ENCODE results near the gene OSBPL5. TPM values are rescaled to one million over a fixed set of nuclear protein-coding genes. Genes with fewer than 3 reads are reported as not detected.

The OSBPL5 gene
- total RNA-seq, 1 experiment from 2014 or later: 16.1 TPM

DNA sequence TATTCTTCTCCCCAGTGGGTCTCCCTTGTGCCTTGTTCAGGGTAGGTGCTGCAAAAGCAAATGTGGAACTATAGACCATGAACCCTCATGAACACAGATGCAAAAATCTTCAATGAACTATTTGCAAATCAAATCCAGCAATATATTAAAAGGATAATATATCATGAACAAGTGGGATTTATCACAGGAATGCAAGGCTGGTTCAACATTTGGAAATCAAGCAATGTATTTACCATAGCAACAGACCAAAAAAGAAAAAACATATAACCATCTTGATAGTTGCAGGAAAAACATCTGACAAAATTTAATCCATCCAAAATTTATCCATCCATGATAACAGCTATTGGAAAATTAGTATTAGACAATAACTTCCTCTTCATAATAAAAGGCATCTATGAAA lies 11.4 kb upstream of the OSBPL5 start:
- no peak overlapping the region for H2BK15ac ChIP-seq (ENCODE audit: low read depth, low read length)
- H3K4me1 ChIP-seq (ENCODE audit: insufficient read depth, low read length): no peaks in the 10 kb centered on the region
- no peak overlapping the region for H3T11ph ChIP-seq (ENCODE audit: low read length)
- H3K79me2 ChIP-seq (ENCODE audit: insufficient read depth, low read length): no peaks in the 10 kb centered on the region
- no peak overlapping the region for H3K14ac ChIP-seq (ENCODE audit: insufficient read depth, low read length)
- H2BK12ac ChIP-seq (ENCODE audit: insufficient read length, low read depth, low read length): no peak overlapping the region
- H3K79me1 ChIP-seq (ENCODE audit: insufficient read depth, low read depth, low read length, poor library complexity, severe bottlenecking): no peaks in the 10 kb centered on the region
- no peak overlapping the region for H2AK5ac ChIP-seq (ENCODE audit: insufficient read length, low read length)
- H3K18ac ChIP-seq (ENCODE audit: insufficient read length, low read depth, low read length): no peak overlapping the region
- peaks cover 20% of the 10 kb centered on the region for H3K27me3 Mint-ChIP-seq (ENCODE audit: low read depth)
- peaks cover 4 to 14% of the 10 kb centered on the region in 2 experiments; a peak in 3 of 5 replicates for H3K9me3 Mint-ChIP-seq
- no peak overlapping the region for H2BK5ac ChIP-seq (ENCODE audit: insufficient read length, low read length)
- H3K4me3 Mint-ChIP-seq: no peak overlapping the region
- H3K4me1 Mint-ChIP-seq: no peaks in the 10 kb centered on the region
- no peak for DNase-seq
- no peak overlapping the region for H3K4ac ChIP-seq (ENCODE audit: low read depth, low read length)
- no peak overlapping the region for H2BK20ac ChIP-seq (ENCODE audit: low read depth, low read length, poor library complexity, severe bottlenecking)
- no peaks in the 10 kb centered on the region for H3K9me3 ChIP-seq (ENCODE audit: control insufficient read depth, low read depth, low read length)
- H4K20me1 ChIP-seq (ENCODE audit: control insufficient read depth, insufficient read depth, insufficient read length): no peaks in the 10 kb centered on the region
- no peak overlapping the region for H3K4me2 ChIP-seq (ENCODE audit: insufficient read depth, insufficient read length, low read length)
- no peak overlapping the region for H4K5ac ChIP-seq (ENCODE audit: insufficient read length, low read depth, low read length)
- peaks cover 0 to 5% (median 3%) of the 10 kb centered on the region in 3 experiments; a peak in 1 of 7 replicates for H3K36me3 Mint-ChIP-seq (ENCODE audit: insufficient read depth in 1 of 3, low read depth in 3 of 3)
- TF ChIP-seq, protein P1, sequence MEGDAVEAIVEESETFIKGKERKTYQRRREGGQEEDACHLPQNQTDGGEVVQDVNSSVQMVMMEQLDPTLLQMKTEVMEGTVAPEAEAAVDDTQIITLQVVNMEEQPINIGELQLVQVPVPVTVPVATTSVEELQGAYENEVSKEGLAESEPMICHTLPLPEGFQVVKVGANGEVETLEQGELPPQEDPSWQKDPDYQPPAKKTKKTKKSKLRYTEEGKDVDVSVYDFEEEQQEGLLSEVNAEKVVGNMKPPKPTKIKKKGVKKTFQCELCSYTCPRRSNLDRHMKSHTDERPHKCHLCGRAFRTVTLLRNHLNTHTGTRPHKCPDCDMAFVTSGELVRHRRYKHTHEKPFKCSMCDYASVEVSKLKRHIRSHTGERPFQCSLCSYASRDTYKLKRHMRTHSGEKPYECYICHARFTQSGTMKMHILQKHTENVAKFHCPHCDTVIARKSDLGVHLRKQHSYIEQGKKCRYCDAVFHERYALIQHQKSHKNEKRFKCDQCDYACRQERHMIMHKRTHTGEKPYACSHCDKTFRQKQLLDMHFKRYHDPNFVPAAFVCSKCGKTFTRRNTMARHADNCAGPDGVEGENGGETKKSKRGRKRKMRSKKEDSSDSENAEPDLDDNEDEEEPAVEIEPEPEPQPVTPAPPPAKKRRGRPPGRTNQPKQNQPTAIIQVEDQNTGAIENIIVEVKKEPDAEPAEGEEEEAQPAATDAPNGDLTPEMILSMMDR (conservative IDR thresholded peaks at IDR 0.05): no peak
- no peak overlapping the region for H3K27ac Mint-ChIP-seq
- no peak overlapping the region for H3K23ac ChIP-seq (ENCODE audit: insufficient read length, low read depth, low read length)
- H3K23me2 ChIP-seq (ENCODE audit: insufficient read length, low read depth, low read length, poor library complexity, severe bottlenecking): no peaks in the 10 kb centered on the region
- no peak overlapping the region for H3K56ac ChIP-seq (ENCODE audit: insufficient read length, low read depth, low read length)
- no peak overlapping the region for H4K8ac ChIP-seq (replicated peaks; ENCODE audit: insufficient read length, low read depth, low read length)
- no peak overlapping the region for H2AFZ ChIP-seq (ENCODE audit: low read length)
- no peak overlapping the region for H2BK120ac ChIP-seq (ENCODE audit: low read depth, low read length, poor library complexity, severe bottlenecking)
- no peak overlapping the region for H4K91ac ChIP-seq (ENCODE audit: insufficient read length, low read depth, low read length)
- no peak overlapping the region for H3K9ac ChIP-seq (ENCODE audit: extremely low read depth, insufficient read length, low read length)
- H3K27ac ChIP-seq (ENCODE audit: insufficient read length, low read depth, low read length): no peak overlapping the region
- H3K27me3 ChIP-seq (ENCODE audit: insufficient read depth, low read length): peaks cover 2% of the 10 kb centered on the region; the same call in 1 of the 2 replicates
